ENCODE results near the gene AOPEP. TPM values are rescaled to one million over a fixed set of nuclear protein-coding genes. Genes with fewer than 3 reads are reported as not detected.
A peak's percentile ranks its signal among the peaks of the same experiment; 100 is the strongest.

AOPEP gene
- total RNA-seq, 1 donor from 2014 or later = 79.7 TPM

- Histone ChIP-seq H3K4me1 (peaks cover 4% of the 10 kb centered on the region), H3K9me3 (no peaks in the 10 kb centered on the region), H3K4me3 (no peak overlapping the region), H3K27me3 (no peaks in the 10 kb centered on the region), H3K36me3 (no peaks in the 10 kb centered on the region), H3K27ac (peak overlapping the region; percentile 12)
- intact Hi-C loops (cut with DNase I) = loop anchor here (5.0 to 10.0 kb wide), 2 partner anchors 93 to 446 kb away; no protein-coding TSS in a partner anchor
- peak; percentile 74 for TF ChIP-seq CTCF (IDR thresholded peaks at IDR 0.05)
- DNase-seq (peak; percentile 83), ATAC-seq (peak; percentile 99)
Measured at GRCh38 chr9:94681508-94681907, 45.0 kb upstream of the AOPEP start.

DNA sequence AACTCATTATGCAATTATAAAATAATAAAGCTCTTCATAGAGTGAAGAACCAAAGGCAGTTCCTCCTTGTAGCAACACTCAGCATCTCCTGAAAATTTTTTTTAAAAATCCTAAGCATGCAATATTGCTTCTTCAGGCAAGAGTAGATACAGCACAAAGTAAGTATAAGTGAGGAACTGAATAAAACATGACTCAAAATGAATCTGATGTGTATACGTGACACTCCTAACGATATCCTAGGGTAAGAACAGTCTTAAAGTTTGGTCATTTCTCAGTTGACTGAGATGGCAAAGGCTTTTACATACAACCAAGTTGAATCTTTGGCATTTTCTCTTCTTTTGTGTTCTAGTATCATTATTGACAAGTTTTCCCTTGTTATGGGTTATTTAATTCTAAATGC is 41.1 kb upstream of the AOPEP start:
- intact Hi-C loops (cut with DNase I) = loop anchor here (10.0 kb wide), 1 partner anchor 89 kb away; no protein-coding TSS in a partner anchor
- no peak for ATAC-seq
- Histone ChIP-seq H3K9me3 (no peaks in the 10 kb centered on the region), H3K27me3 (no peaks in the 10 kb centered on the region), H3K27ac (no peak overlapping the region), H3K4me3 (no peak overlapping the region), H3K36me3 (no peaks in the 10 kb centered on the region), H3K4me1 (peaks cover 4% of the 10 kb centered on the region)
- no peak for TF ChIP-seq CTCF (IDR thresholded peaks at IDR 0.05)
- no peak for DNase-seq

- no peaks in the 10 kb centered on the region for H3K9me3 ChIP-seq
- H3K27ac ChIP-seq = no peak overlapping the region
- TF ChIP-seq CTCF (IDR thresholded peaks at IDR 0.05) = no peak
- H3K4me3 ChIP-seq = no peak overlapping the region
- H3K36me3 ChIP-seq = no peaks in the 10 kb centered on the region
- no peak for ATAC-seq
- H3K4me1 ChIP-seq = no peaks in the 10 kb centered on the region
- DNase-seq = no peak
- intact Hi-C loops (cut with DNase I) = loop anchor here (10.0 kb wide), 1 partner anchor 87 kb away; no protein-coding TSS in a partner anchor
- no peaks in the 10 kb centered on the region for H3K27me3 ChIP-seq
Measured at GRCh38 chr9:94687451-94687850, 39.0 kb upstream of the AOPEP start.

DNA sequence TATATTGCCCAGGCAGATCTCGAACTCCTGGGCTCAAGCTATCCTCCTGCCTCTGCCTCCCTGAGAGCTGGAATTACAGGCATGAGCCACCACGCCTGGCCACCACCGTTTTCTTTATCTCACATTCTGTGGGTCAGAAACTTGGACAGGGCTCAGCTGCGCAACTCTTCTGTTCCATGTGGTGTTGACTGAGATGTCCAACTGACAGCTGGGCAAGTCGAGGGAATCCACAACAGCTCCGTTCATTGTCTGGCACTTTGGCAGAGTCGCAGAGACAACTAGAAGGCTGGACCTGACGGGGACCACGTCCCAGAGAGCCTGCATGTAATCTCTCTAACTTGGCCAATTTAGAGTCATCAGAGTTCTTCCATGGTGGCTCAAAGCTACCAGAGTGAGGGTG is 36.2 kb upstream of the AOPEP start:
- Histone ChIP-seq H3K9me3 (no peaks in the 10 kb centered on the region), H3K27ac (no peak overlapping the region), H3K27me3 (no peaks in the 10 kb centered on the region), H3K4me1 (no peaks in the 10 kb centered on the region), H3K4me3 (no peak overlapping the region), H3K36me3 (no peaks in the 10 kb centered on the region)
- ATAC-seq (no peak), DNase-seq (no peak)
- intact Hi-C loops (cut with DNase I) = no loop called here
- no peak for TF ChIP-seq CTCF (IDR thresholded peaks at IDR 0.05)

GRCh38 chr9:94692601-94693000 is 33.9 kb upstream of the AOPEP start:
- H3K4me3 ChIP-seq = no peak overlapping the region
- no peaks in the 10 kb centered on the region for H3K27me3 ChIP-seq
- peak; percentile 45 for ATAC-seq
- DNase-seq = no peak
- no peak overlapping the region for H3K27ac ChIP-seq
- no peaks in the 10 kb centered on the region for H3K9me3 ChIP-seq
- no peak for TF ChIP-seq CTCF (IDR thresholded peaks at IDR 0.05)
- H3K4me1 ChIP-seq = no peaks in the 10 kb centered on the region
- no peaks in the 10 kb centered on the region for H3K36me3 ChIP-seq
- intact Hi-C loops (cut with DNase I) = no loop called here

All from upper lobe of right lung (tissue), 1 donor.